ENCODE data around the gene AXIN1.

DNA sequence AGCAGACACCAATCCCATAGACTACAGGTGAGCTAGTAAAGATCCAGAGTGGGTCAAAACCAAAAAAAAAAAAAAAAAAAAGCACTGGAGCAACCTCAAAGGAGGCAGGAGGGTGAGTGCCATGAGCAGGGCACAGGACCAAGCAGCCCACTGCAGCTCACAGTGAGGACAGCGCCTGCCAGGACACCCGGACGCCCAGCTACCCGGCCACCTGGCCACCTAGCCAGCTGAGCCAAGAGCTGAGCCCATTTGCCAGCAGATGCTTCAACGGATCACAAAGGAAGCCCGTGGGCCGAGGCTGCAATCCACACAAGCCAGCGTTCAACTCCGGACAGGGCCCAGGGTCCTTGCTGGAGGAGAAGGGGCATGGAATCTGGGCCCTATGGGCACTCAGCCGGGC lies 15.1 kb downstream of the AXIN1 start:
- TF ChIP-seq, protein P1, sequence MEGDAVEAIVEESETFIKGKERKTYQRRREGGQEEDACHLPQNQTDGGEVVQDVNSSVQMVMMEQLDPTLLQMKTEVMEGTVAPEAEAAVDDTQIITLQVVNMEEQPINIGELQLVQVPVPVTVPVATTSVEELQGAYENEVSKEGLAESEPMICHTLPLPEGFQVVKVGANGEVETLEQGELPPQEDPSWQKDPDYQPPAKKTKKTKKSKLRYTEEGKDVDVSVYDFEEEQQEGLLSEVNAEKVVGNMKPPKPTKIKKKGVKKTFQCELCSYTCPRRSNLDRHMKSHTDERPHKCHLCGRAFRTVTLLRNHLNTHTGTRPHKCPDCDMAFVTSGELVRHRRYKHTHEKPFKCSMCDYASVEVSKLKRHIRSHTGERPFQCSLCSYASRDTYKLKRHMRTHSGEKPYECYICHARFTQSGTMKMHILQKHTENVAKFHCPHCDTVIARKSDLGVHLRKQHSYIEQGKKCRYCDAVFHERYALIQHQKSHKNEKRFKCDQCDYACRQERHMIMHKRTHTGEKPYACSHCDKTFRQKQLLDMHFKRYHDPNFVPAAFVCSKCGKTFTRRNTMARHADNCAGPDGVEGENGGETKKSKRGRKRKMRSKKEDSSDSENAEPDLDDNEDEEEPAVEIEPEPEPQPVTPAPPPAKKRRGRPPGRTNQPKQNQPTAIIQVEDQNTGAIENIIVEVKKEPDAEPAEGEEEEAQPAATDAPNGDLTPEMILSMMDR (IDR thresholded peaks at IDR 0.05; ENCODE audit: low read length), result no peak
- no peak for TF ChIP-seq EZH2 (optimal IDR thresholded peaks at IDR 0.05; ENCODE audit: low read depth, low read length)
